Measurements from ENCODE around the gene MGAT4B. TPM values are rescaled to one million over a fixed set of nuclear protein-coding genes. Genes with fewer than 3 reads are reported as not detected.
A peak's percentile ranks its signal among the peaks of the same experiment; 100 is the strongest.

Gene MGAT4B
- total RNA-seq, 6 experiments from 2014 or later = 151 to 259 (median 181) TPM

GRCh38 chr5:179802950-179803562 lies 3.6 kb downstream of the MGAT4B start:
- H3K27me3 ChIP-seq = no peaks in the 10 kb centered on the region
- peaks cover 0 to 40% (median 15%) of the 10 kb centered on the region in 4 donors for H3K4me1 ChIP-seq
- H3K27ac ChIP-seq = peak overlapping the region; percentile 75 to 95 (median 84)
- intact Hi-C loops (cut with DNase I) = no loop called here
- DNase-seq (peak; percentile 76 to 88 (median 82)), ATAC-seq (peak; percentile 33 to 63 (median 50))
- peak overlapping the region in 2 of 3 donors; percentile 28 to 29 for H3K4me3 ChIP-seq
- TF ChIP-seq POLR2A (IDR thresholded peaks at IDR 0.05) (no peak), CTCF (IDR thresholded peaks at IDR 0.05) (no peak)
- H3K36me3 ChIP-seq = peaks cover 6 to 37% (median 15%) of the 10 kb centered on the region in 4 donors
- no peaks in the 10 kb centered on the region for H3K9me3 ChIP-seq
- 12% methylated on average over 4 of the region's 11 CpGs for WGBS (ENCODE audit: insufficient coverage, low coverage, low lambda C conversion rate, missing lambda C conversion rate)

GRCh38 chr5:179802207-179802883 lies 4.3 kb downstream of the MGAT4B start:
- H3K36me3 ChIP-seq = peaks cover 6 to 44% (median 20%) of the 10 kb centered on the region in 4 donors
- 77% methylated on average over 10 of the region's 19 CpGs for WGBS (ENCODE audit: insufficient coverage, low coverage, low lambda C conversion rate, missing lambda C conversion rate)
- TF ChIP-seq CTCF (IDR thresholded peaks at IDR 0.05) (no peak), POLR2A (IDR thresholded peaks at IDR 0.05) (no peak)
- ATAC-seq (peak; percentile 54 to 65 (median 60)), DNase-seq (peak; percentile 86 to 92 (median 91))
- peak overlapping the region in 2 of 3 donors; percentile 28 to 29 for H3K4me3 ChIP-seq
- H3K4me1 ChIP-seq = peaks cover 0 to 33% (median 16%) of the 10 kb centered on the region in 4 donors
- H3K9me3 ChIP-seq = no peaks in the 10 kb centered on the region
- peak overlapping the region; percentile 75 to 95 (median 84) for H3K27ac ChIP-seq
- no peaks in the 10 kb centered on the region for H3K27me3 ChIP-seq
- intact Hi-C loops (cut with DNase I) = no loop called here

GRCh38 chr5:179801304-179802206 lies 5.1 kb downstream of the MGAT4B start:
- Histone ChIP-seq H3K9me3 (no peaks in the 10 kb centered on the region), H3K27ac (peak overlapping the region; percentile 75 to 95 (median 84)), H3K4me3 (no peak overlapping the region), H3K27me3 (no peaks in the 10 kb centered on the region), H3K36me3 (peaks cover 6 to 47% (median 22%) of the 10 kb centered on the region in 4 donors), H3K4me1 (peaks cover 0 to 38% (median 17%) of the 10 kb centered on the region in 4 donors)
- intact Hi-C loops (cut with DNase I) = no loop called here
- 36% methylated on average over 2 of the region's 67 CpGs for WGBS (ENCODE audit: insufficient coverage, low coverage, low lambda C conversion rate, missing lambda C conversion rate)
- DNase-seq = peak; percentile 85 to 86 (median 85)
- ATAC-seq = peak; percentile 36 to 53 (median 44)
- TF ChIP-seq CTCF (IDR thresholded peaks at IDR 0.05) (peak; percentile 61 to 88 (median 75)), POLR2A (IDR thresholded peaks at IDR 0.05) (no peak)

GRCh38 chr5:179800696-179801201 lies 5.9 kb downstream of the MGAT4B start:
- ATAC-seq (no peak), DNase-seq (peak in 1 of 3 donors; percentile 45)
- Histone ChIP-seq H3K36me3 (peaks cover 6 to 47% (median 22%) of the 10 kb centered on the region in 4 donors), H3K9me3 (no peaks in the 10 kb centered on the region), H3K4me1 (peaks cover 0 to 39% (median 19%) of the 10 kb centered on the region in 4 donors), H3K27ac (no peak overlapping the region), H3K27me3 (no peaks in the 10 kb centered on the region), H3K4me3 (no peak overlapping the region)
- 20% methylated on average over 2 of the region's 12 CpGs for WGBS (ENCODE audit: insufficient coverage, low coverage, low lambda C conversion rate, missing lambda C conversion rate)
- TF ChIP-seq CTCF (IDR thresholded peaks at IDR 0.05) = no peak
- no peak for TF ChIP-seq POLR2A (IDR thresholded peaks at IDR 0.05)
- intact Hi-C loops (cut with DNase I) = no loop called here
